Natural killer cell (primary cell): ENCODE data around the gene SF3B4. TPM values are rescaled to one million over a fixed set of nuclear protein-coding genes. Genes with fewer than 3 reads are reported as not detected.

Experiments used
- ATAC-seq, 3 donors: fragments of 150-1000 bp in 2 of 3; fragments of 200-7000 bp in 1 of 3; cut with Tn5 transposase; 1 replicate in 1 of 3; 2 replicates in 2 of 3; pipeline ENCODE4 v1.10.0; 2021; ENCODE audit warnings: mild to moderate bottlenecking in 2 of 3, moderate library complexity in 2 of 3
- DNase-seq, 2 donors: peaks; one replicate each; pipeline versions ENCODE4 v3.0.0 to v3.0.0-alpha.2; 2013 to 2021; ENCODE audit warnings: mixed read lengths in 1 of 2
- H3K27ac ChIP-seq: one replicate; pipeline ENCODE4 v1.5.1; 2013; ENCODE audit warnings: mild to moderate bottlenecking, low read length
- H3K27me3 ChIP-seq: one replicate; pipeline ENCODE4 v1.6.1; 2013; ENCODE audit warnings: low read length; ENCODE audit not compliant: control insufficient read depth, insufficient read depth
- H3K36me3 ChIP-seq: one replicate; pipeline ENCODE4 v1.6.1; 2013; ENCODE audit warnings: low read length; ENCODE audit not compliant: control insufficient read depth, insufficient read depth
- H3K4me1 ChIP-seq: one replicate; pipeline ENCODE4 v1.6.1; 2013; ENCODE audit warnings: low read length; ENCODE audit not compliant: control insufficient read depth, insufficient read depth
- H3K4me3 ChIP-seq: one replicate; pipeline ENCODE4 v1.5.1; 2013; ENCODE audit warnings: low read length
- H3K9me3 ChIP-seq: one replicate; pipeline ENCODE4 v1.6.1; 2013; ENCODE audit warnings: low read length; ENCODE audit not compliant: control insufficient read depth, insufficient read depth
- H3K27ac Mint-ChIP-seq, 2 donors: one replicate each; pipeline ENCODE4 v1.8.0; 2022; ENCODE audit warnings: mild to moderate bottlenecking in 2 of 2, mixed read lengths in 2 of 2, moderate library complexity in 1 of 2
- H3K27me3 Mint-ChIP-seq, 2 donors: one replicate each; pipeline ENCODE4 v1.8.0; 2022; ENCODE audit warnings: low read depth in 2 of 2, mixed read lengths in 2 of 2
- H3K36me3 Mint-ChIP-seq: one replicate; pipeline ENCODE4 v1.8.0; 2022; ENCODE audit warnings: mixed read lengths
- H3K4me1 Mint-ChIP-seq, 2 donors: one replicate each; pipeline ENCODE4 v1.8.0; 2022; ENCODE audit warnings: mixed read lengths in 2 of 2
- H3K4me3 Mint-ChIP-seq: one replicate; pipeline ENCODE4 v1.8.0; 2022; ENCODE audit warnings: mild to moderate bottlenecking, moderate library complexity, mixed read lengths
- H3K9me3 Mint-ChIP-seq, 2 donors: one replicate each; pipeline ENCODE4 v1.8.0; 2022; ENCODE audit warnings: mixed read lengths in 2 of 2
- WGBS: methylation state at CpG from one replicate; pipeline ENCODE4 v1.1.7; 2013; ENCODE audit warnings: missing lambda C conversion rate; ENCODE audit not compliant: insufficient coverage; 5-methylcytosine and 5-hydroxymethylcytosine counted together
- intact Hi-C: fragments of 100-400 bp; cut with micrococcal nuclease; formaldehyde crosslinking; loops from one replicate; pipeline ENCODE4 v1.14.2; 2022
- total RNA-seq, 4 donors: library from RNA; stranded (reverse); fragments of 120-200 nt in 1 of 4; gene quantifications; one replicate each; pipeline versions ENCODE4 v1.2.3 to v1.2.4, GENCODE V29; 2013 to 2022
- TF ChIP-seq, protein P1 (sequence below): fragments of 200-600 bp; IDR thresholded peaks from one replicate; pipeline ENCODE4 v1.8.0; 2022; ENCODE audit warnings: antibody characterized with exemption

Gene SF3B4
- total RNA-seq, 3 donors from 2014 or later (not counting 1 experiment from before 2014, with no cell fraction given): 67.3 to 73.7 (median 68.5) TPM

DNA sequence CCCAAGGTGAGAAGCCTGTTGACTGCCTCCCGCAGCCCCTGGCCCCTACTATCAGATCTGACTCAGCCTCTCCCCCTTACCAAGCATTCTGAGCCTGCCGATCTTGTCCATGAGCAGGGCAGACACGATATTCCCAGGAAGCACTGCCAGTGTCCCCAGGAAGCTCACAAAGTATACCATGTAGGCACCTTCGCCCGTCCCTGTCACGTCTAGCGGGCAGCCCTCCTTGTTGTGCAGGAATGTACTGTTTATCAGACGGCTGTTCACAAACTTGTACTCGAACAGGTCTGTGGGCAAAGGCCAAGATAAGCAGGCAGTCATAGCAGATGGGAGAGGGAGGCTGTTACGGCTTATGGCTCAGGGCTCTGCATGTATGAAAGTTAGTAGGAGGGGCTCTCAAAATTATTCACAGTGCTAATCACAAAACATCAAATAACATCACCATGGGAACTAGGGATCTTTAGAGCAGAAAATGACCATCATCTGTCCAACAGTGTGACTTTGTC is 21.0 kb downstream of the SF3B4 start:
- intact Hi-C loops: no loop called here
- Mint-ChIP-seq H3K4me3 (no peak overlapping the region), H3K27ac (no peak overlapping the region), H3K4me1 (no peaks in the 10 kb centered on the region), H3K27me3 (peaks cover 6 to 9% of the 10 kb centered on the region in 2 donors), H3K9me3 (no peaks in the 10 kb centered on the region), H3K36me3 (no peaks in the 10 kb centered on the region)
- TF ChIP-seq, protein P1, sequence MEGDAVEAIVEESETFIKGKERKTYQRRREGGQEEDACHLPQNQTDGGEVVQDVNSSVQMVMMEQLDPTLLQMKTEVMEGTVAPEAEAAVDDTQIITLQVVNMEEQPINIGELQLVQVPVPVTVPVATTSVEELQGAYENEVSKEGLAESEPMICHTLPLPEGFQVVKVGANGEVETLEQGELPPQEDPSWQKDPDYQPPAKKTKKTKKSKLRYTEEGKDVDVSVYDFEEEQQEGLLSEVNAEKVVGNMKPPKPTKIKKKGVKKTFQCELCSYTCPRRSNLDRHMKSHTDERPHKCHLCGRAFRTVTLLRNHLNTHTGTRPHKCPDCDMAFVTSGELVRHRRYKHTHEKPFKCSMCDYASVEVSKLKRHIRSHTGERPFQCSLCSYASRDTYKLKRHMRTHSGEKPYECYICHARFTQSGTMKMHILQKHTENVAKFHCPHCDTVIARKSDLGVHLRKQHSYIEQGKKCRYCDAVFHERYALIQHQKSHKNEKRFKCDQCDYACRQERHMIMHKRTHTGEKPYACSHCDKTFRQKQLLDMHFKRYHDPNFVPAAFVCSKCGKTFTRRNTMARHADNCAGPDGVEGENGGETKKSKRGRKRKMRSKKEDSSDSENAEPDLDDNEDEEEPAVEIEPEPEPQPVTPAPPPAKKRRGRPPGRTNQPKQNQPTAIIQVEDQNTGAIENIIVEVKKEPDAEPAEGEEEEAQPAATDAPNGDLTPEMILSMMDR: no peak
- no peaks in the 10 kb centered on the region for H3K36me3 ChIP-seq
- DNase-seq: no peak
- WGBS: 92% methylated on average over 9 of the region's 10 CpGs
- no peak for ATAC-seq
- H3K27ac ChIP-seq: no peak overlapping the region
- H3K4me1 ChIP-seq: no peaks in the 10 kb centered on the region
- no peak overlapping the region for H3K4me3 ChIP-seq
- no peaks in the 10 kb centered on the region for H3K9me3 ChIP-seq
- H3K27me3 ChIP-seq: no peaks in the 10 kb centered on the region

DNA sequence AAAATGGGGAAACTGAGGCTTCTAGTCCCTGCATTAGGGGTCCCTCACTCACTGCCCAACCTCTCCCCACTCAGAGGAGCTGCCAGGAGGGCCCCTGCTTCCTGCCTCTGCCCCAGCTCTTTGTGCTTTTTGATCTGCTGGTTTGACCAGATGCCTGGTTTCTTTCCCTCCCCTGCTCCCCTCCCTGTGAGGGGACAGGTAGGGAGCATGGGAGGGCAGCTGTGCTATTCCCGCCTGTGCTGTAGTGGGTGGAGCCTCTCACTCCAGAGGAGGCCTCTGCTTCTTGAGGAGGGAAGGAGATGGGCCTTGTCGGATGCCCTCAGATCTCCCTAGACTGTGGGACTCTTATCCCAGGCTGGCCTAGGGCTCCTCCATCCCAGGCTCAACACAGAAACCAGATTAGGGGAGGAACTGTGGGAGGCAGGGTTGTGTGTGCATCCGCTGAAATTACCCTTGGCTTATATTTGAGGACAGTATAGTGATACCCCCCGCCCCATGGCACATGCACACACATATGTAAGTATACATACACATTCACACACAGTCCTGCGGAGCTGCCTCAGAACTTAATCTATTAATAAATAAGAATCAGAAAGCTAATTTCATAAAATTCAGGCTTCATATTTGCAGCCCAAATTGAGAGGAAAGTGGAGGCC is 23.6 kb downstream of the SF3B4 start:
- Histone ChIP-seq H3K4me3 (no peak overlapping the region), H3K4me1 (peaks cover 14% of the 10 kb centered on the region), H3K27me3 (no peaks in the 10 kb centered on the region), H3K36me3 (no peaks in the 10 kb centered on the region), H3K9me3 (no peaks in the 10 kb centered on the region), H3K27ac (no peak overlapping the region)
- H3K36me3 Mint-ChIP-seq: no peaks in the 10 kb centered on the region
- intact Hi-C loops: no loop called here
- no peak overlapping the region for H3K27ac Mint-ChIP-seq
- WGBS: 100% methylated on average over 4 of the region's 5 CpGs
- TF ChIP-seq, protein P1: no peak
- peaks cover 8 to 20% of the 10 kb centered on the region in 2 donors for H3K4me1 Mint-ChIP-seq
- no peak for ATAC-seq
- H3K4me3 Mint-ChIP-seq: no peak overlapping the region
- DNase-seq: no peak
- no peaks in the 10 kb centered on the region for H3K9me3 Mint-ChIP-seq
- peaks cover 6 to 9% of the 10 kb centered on the region in 2 donors for H3K27me3 Mint-ChIP-seq

DNA sequence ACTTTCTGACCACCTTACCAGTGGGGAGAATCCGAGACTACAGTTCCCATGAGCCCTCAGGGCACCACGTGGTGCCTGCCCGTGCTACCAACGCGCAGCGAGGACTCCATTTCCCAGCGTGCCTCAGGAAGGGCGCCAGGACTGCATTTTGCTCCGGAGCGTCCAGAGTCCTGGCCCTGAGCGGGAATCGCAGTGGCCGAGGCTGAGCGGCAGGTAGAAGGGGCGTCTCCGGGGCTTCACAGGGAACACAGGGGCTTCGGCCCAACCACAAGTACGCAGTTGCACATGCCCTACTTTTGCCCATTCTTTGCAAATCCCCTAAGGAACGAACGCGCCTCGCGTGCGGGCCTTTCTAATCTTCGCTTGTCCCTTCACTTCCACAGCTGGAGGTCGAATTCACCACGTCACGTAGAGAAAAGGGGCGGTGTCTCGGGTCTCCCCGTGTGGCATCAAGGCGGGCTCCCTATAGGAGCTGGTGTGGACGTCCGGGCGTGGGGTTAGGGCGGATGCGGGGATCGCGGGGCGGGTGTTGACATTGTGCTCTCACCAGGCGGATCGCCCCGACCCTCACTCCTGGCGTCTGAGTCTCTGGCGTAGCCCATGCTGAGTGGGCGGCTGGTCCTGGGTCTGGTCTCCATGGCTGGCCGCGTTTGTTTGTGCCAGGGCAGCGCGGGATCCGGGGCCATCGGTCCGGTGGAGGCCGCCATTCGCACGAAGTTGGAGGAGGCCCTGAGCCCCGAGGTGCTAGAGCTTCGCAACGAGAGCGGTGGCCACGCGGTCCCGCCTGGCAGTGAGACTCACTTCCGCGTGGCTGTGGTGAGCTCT is 27.9 kb downstream of the SF3B4 start, which contains the start of gene BOLA1:
Gene BOLA1 (plus strand): TSS at position 109 of the 825 bp plus-strand sequence. CDS start 492 bp downstream, at position 601.
- peaks cover 14% of the 10 kb centered on the region for H3K4me1 ChIP-seq
- TF ChIP-seq, protein P1: no peak
- peak within 1 kb of the TSS; percentile 90 to 94 for H3K27ac Mint-ChIP-seq
- intact Hi-C loops: loop anchor here (1.0 kb wide), 1 partner anchor 11 kb away; no protein-coding TSS in a partner anchor
- peak within 1 kb of the TSS; percentile 94 for H3K4me3 Mint-ChIP-seq
- no peaks in the 10 kb centered on the region for H3K36me3 ChIP-seq
- no peaks in the 10 kb centered on the region for H3K27me3 Mint-ChIP-seq
- no peaks in the 10 kb centered on the region for H3K36me3 Mint-ChIP-seq
- WGBS: 12% methylated on average over 65 of the region's 65 CpGs
- H3K9me3 Mint-ChIP-seq: no peaks in the 10 kb centered on the region
- H3K4me1 Mint-ChIP-seq: peaks cover 8 to 21% of the 10 kb centered on the region in 2 donors
- no peaks in the 10 kb centered on the region for H3K9me3 ChIP-seq
- H3K4me3 ChIP-seq: peak within 1 kb of the TSS; percentile 79
- H3K27ac ChIP-seq: peak within 1 kb of the TSS; percentile 79
- H3K27me3 ChIP-seq: no peaks in the 10 kb centered on the region
- peak; percentile 74 to 91 for DNase-seq
- peak; percentile 97 to 99 (median 98) for ATAC-seq
